Epithelial cell of proximal tubule (primary cell): Measurements from ENCODE around the gene COX5B. TPM values are rescaled to one million over a fixed set of nuclear protein-coding genes. Genes with fewer than 3 reads are reported as not detected.

Experiments
- DNase-seq: peaks from one replicate; pipeline ENCODE4 v3.0.0-alpha.2; 2011; ENCODE audit warnings: low read depth
- H3K4me3 ChIP-seq: 2 replicates; pipeline ENCODE4 v1.5.1; 2011; ENCODE audit warnings: low read depth, mild to moderate bottlenecking, low read length
- total RNA-seq: library from RNA; depleted of rRNA; stranded (reverse); fragments of >200 nt; gene quantifications from 2 replicates; pipeline ENCODE4 v1.2.3, GENCODE V29; 2015
- TF ChIP-seq, protein P1 (sequence below): conservative IDR thresholded peaks from 2 replicates; pipeline ENCODE4 v1.5.1; 2012; ENCODE audit warnings: low read depth, mild to moderate bottlenecking, low read length

Gene COX5B
- total RNA-seq, 1 donor from 2014 or later = 539 TPM

- TF ChIP-seq, protein P1, sequence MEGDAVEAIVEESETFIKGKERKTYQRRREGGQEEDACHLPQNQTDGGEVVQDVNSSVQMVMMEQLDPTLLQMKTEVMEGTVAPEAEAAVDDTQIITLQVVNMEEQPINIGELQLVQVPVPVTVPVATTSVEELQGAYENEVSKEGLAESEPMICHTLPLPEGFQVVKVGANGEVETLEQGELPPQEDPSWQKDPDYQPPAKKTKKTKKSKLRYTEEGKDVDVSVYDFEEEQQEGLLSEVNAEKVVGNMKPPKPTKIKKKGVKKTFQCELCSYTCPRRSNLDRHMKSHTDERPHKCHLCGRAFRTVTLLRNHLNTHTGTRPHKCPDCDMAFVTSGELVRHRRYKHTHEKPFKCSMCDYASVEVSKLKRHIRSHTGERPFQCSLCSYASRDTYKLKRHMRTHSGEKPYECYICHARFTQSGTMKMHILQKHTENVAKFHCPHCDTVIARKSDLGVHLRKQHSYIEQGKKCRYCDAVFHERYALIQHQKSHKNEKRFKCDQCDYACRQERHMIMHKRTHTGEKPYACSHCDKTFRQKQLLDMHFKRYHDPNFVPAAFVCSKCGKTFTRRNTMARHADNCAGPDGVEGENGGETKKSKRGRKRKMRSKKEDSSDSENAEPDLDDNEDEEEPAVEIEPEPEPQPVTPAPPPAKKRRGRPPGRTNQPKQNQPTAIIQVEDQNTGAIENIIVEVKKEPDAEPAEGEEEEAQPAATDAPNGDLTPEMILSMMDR = no peak
- no peak overlapping the region for H3K4me3 ChIP-seq
- no peak for DNase-seq
These were observed 14.3 kb downstream of the COX5B start for GRCh38 chr2:97660044-97660774.

DNA sequence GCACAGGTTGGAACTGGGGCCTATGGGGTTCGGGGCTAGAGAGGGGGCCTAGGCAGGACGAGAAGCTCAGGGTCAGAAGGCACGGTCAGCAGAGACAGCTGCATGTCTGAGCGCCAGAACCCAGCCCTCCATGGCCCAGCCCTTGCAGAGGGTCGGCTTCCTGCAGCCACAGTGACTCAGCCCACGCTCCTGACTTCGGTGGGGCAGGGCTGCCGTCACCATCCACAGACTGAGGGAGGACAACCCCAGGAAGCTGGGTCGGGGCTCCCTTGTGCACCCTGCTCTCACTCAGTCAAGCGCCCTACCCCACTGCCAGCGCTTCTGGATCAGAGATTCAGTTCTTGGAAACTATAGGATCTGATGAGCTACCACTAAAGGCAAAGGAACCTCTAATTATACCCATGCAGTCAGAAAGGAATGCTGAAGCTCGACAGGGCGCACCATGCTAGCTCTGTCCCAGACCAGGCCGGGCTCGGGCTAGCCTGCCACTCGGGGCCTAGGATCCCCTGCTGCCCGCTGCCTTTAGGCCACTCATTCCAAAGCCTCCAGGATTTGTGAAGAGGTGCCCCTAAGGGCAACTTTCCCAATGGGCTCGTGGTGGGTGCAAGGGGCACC lies 15.0 kb downstream of the COX5B start:
- H3K4me3 ChIP-seq = no peak overlapping the region
- TF ChIP-seq, protein P1 = no peak
- no peak for DNase-seq

DNA sequence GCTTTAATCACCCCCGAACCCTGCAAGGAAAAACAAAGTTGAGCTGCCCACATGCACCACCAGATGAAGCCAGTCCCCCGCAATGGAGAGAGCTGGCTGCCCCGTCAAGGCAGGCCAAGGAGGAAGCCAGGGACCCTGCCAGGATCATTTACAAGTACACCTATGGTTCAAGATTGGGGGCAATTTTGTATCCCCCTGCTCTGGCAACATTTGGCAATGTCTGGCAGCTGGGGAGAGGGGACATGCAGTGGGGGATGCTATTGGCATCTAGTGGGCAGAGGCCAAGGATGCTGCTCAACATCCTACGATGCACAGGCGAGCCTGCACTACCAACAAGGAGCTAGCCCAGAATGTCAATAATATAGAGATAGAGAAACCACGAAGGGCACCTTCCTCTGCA lies 16.1 kb downstream of the COX5B start:
- TF ChIP-seq, protein P1 = no peak
- H3K4me3 ChIP-seq = peak overlapping the region; percentile 76
- DNase-seq = no peak

- TF ChIP-seq, protein P1 = no peak
- H3K4me3 ChIP-seq = peak overlapping the region; percentile 76
- no peak for DNase-seq
These were observed 16.6 kb downstream of the COX5B start for GRCh38 chr2:97662386-97662894.

- peak; percentile 49 for DNase-seq
- peak overlapping the region; percentile 76 for H3K4me3 ChIP-seq
- TF ChIP-seq, protein P1 = no peak
These were observed 17.2 kb downstream of the COX5B start for GRCh38 chr2:97662895-97663625.

- TF ChIP-seq, protein P1 = no peak
- DNase-seq = no peak
- H3K4me3 ChIP-seq = peak overlapping the region; percentile 76
These were observed 17.7 kb downstream of the COX5B start for GRCh38 chr2:97663626-97663961.
